Esophagus muscularis mucosa (tissue), 4 donors: Measurements from ENCODE around the gene HABP4. TPM values are rescaled to one million over a fixed set of nuclear protein-coding genes. Genes with fewer than 3 reads are reported as not detected.
A peak's percentile ranks its signal among the peaks of the same experiment; 100 is the strongest.

ENCODE experiments used
- DNase-seq: peaks from one replicate; pipeline ENCODE4 v3.0.0-alpha.2; 2017; ENCODE audit errors: extremely low spot score
- H3K27ac ChIP-seq, 4 donors: fragments of 200-600 bp; sonication (generic); replicated peaks in 1 of 4; 1 replicate in 3 of 4; 2 replicates in 1 of 4; pipeline ENCODE4 v1.5.1; 2016 to 2019; ENCODE audit warnings: mild to moderate bottlenecking in 1 of 4
- H3K27me3 ChIP-seq, 4 donors: fragments of 200-600 bp; sonication (generic); one replicate each; pipeline versions ENCODE4 v1.5.1 to v1.6.0; 2016 to 2019
- H3K36me3 ChIP-seq, 4 donors: fragments of 200-600 bp; sonication (generic); one replicate each; pipeline ENCODE4 v1.5.1; 2016 to 2019
- H3K4me1 ChIP-seq, 4 donors: fragments of 200-600 bp; sonication (generic); one replicate each; pipeline ENCODE4 v1.5.1; 2016 to 2019
- H3K4me3 ChIP-seq, 4 donors: fragments of 200-600 bp; sonication (generic); 1 replicate in 2 of 4; 2 replicates in 2 of 4; pipeline ENCODE4 v1.5.1; 2016 to 2019; ENCODE audit warnings: mild to moderate bottlenecking in 4 of 4, moderate library complexity in 1 of 4
- H3K9me3 ChIP-seq, 4 donors: fragments of 200-600 bp; sonication (generic); 1 replicate in 3 of 4; 2 replicates in 1 of 4; pipeline ENCODE4 v1.5.1; 2016 to 2019
- EP300 ChIP-seq: sonication (generic); formaldehyde crosslinking; IDR thresholded peaks from one replicate; pipeline ENCODE4 v1.6.1; 2017; ENCODE audit warnings: antibody characterized with exemption
- POLR2A ChIP-seq: fragments of 450-650 bp; IDR thresholded peaks from one replicate; pipeline ENCODE4 v1.6.1; 2017; ENCODE audit warnings: antibody characterized with exemption, moderate library complexity, mild to moderate bottlenecking, low read depth
- POLR2AphosphoS5 ChIP-seq, 2 donors: sonication (generic); formaldehyde crosslinking; IDR thresholded peaks; one replicate each; pipeline ENCODE4 v1.6.1; 2017; ENCODE audit warnings: antibody characterized with exemption in 2 of 2
- WGBS: methylation state at CpG from one replicate; pipeline ENCODE4 v1.1.5; 2018; 5-methylcytosine and 5-hydroxymethylcytosine counted together
- intact Hi-C: fragments of 100-400 bp; cut with DNase I; formaldehyde crosslinking; loops from one replicate; pipeline ENCODE4 v1.15.1; 2023
- total RNA-seq, 4 donors: library from RNA; depleted of rRNA; stranded (reverse); fragments of >200 nt; gene quantifications; one replicate each; pipeline versions ENCODE4 v1.1.0 to v1.2.1, GENCODE V29; 2016
- TF ChIP-seq, protein P1 (sequence below), 3 experiments: fragments of 200-600 bp in 2 of 3; fragments of 450-650 bp in 1 of 3; sonication (generic) in 2 of 3; IDR thresholded peaks; one replicate each; pipeline ENCODE4 v1.5.1; 2017 to 2019; ENCODE audit warnings: antibody characterized with exemption in 3 of 3, mild to moderate bottlenecking in 2 of 3, moderate library complexity in 1 of 3

HABP4 gene
- total RNA-seq, 4 donors from 2014 or later = 38.4 to 97.2 (median 54.2) TPM

DNA sequence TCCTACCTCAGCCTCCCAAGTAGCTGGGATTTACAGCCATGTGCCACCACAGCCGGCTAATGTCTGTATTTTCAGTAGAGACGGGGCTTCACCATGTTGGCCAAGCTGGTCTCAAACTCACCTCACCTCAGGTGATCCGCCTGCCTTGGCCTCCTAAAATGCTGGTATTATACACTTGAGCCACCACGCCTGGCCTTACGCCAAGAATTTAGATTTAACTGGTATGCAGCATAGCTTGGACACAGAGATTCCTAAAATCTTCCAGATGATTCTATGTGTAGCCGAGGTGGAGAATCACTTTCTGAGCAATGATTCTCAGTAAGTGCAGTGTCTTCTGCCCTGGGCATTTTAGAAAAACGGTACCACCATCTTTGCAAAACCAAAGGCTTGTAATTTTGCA is 74.1 kb downstream of the HABP4 start:
- Histone ChIP-seq H3K4me1 (peaks cover 0 to 4% (median 2%) of the 10 kb centered on the region in 4 donors), H3K4me3 (no peak overlapping the region), H3K9me3 (no peaks in the 10 kb centered on the region), H3K27me3 (no peaks in the 10 kb centered on the region), H3K36me3 (peaks cover 6 to 48% (median 18%) of the 10 kb centered on the region in 4 donors), H3K27ac (peak overlapping the region in 1 of 4 donors; percentile 3)
- no peak for DNase-seq
- TF ChIP-seq EP300 (no peak), POLR2AphosphoS5 (IDR thresholded peaks at IDR 0.05) (no peak), POLR2A (no peak)
- TF ChIP-seq, protein P1, sequence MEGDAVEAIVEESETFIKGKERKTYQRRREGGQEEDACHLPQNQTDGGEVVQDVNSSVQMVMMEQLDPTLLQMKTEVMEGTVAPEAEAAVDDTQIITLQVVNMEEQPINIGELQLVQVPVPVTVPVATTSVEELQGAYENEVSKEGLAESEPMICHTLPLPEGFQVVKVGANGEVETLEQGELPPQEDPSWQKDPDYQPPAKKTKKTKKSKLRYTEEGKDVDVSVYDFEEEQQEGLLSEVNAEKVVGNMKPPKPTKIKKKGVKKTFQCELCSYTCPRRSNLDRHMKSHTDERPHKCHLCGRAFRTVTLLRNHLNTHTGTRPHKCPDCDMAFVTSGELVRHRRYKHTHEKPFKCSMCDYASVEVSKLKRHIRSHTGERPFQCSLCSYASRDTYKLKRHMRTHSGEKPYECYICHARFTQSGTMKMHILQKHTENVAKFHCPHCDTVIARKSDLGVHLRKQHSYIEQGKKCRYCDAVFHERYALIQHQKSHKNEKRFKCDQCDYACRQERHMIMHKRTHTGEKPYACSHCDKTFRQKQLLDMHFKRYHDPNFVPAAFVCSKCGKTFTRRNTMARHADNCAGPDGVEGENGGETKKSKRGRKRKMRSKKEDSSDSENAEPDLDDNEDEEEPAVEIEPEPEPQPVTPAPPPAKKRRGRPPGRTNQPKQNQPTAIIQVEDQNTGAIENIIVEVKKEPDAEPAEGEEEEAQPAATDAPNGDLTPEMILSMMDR (IDR thresholded peaks at IDR 0.05) = no peak
- intact Hi-C loops = no loop called here
- 87% methylated on average over 6 of the region's 7 CpGs for WGBS

DNA sequence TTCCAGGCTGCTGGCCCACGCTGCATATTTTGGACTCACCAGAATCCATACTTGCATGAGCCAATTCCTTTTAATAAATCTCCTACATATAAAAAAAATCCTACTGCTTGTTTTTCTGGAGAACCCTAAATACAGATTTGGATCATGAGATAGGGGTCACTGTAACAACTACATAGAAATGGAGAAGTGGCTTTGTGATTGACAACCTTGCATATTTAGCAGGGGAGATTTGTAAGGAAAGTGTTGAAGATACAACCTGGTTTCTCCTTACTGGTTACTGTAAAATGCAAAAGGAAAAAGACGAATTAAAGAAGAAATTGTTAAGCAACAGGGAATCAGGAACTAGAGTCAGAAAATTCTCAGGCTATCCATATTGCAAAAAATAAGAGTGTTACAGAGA is 74.8 kb downstream of the HABP4 start:
- intact Hi-C loops = no loop called here
- peaks cover 0 to 3% (median 0%) of the 10 kb centered on the region in 4 donors for H3K4me1 ChIP-seq
- no peaks in the 10 kb centered on the region for H3K9me3 ChIP-seq
- peaks cover 6 to 47% (median 18%) of the 10 kb centered on the region in 4 donors for H3K36me3 ChIP-seq
- H3K4me3 ChIP-seq = no peak overlapping the region
- DNase-seq = no peak
- whole genome bisulfite sequencing = 90% methylated on average over 2 of the region's 2 CpGs
- no peak overlapping the region for H3K27ac ChIP-seq
- TF ChIP-seq POLR2AphosphoS5 (IDR thresholded peaks at IDR 0.05) (no peak), POLR2A (no peak), EP300 (no peak)
- TF ChIP-seq, protein P1 (IDR thresholded peaks at IDR 0.05) = no peak
- H3K27me3 ChIP-seq = no peaks in the 10 kb centered on the region

DNA sequence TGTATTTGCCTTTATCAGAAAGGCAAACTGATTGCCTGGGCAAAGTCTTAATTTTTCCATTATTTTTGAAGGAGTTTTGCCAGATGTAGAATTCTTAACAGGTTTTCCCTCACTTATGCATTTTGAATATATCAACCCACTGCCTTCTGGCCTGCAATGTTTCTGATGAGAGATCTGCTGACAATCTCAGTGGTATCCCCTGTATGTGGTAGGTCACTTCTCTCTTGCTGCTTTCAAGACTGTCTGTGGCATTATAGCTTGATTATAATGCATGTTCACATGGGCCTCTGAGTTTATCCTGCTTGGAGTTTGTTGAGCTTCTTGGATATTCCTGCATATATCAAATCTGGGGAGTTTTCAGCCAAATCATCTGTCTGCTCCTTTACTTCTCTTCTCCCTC is 82.2 kb downstream of the HABP4 start:
- no peak overlapping the region for H3K27ac ChIP-seq
- no peak for DNase-seq
- no peaks in the 10 kb centered on the region for H3K4me1 ChIP-seq
- no peaks in the 10 kb centered on the region for H3K9me3 ChIP-seq
- TF ChIP-seq POLR2A (no peak), EP300 (no peak), POLR2AphosphoS5 (IDR thresholded peaks at IDR 0.05) (no peak)
- TF ChIP-seq, protein P1 (IDR thresholded peaks at IDR 0.05) = no peak
- no peak overlapping the region for H3K4me3 ChIP-seq
- intact Hi-C loops = no loop called here
- H3K27me3 ChIP-seq = no peaks in the 10 kb centered on the region
- peaks cover 0 to 54% (median 33%) of the 10 kb centered on the region in 4 donors for H3K36me3 ChIP-seq

DNA sequence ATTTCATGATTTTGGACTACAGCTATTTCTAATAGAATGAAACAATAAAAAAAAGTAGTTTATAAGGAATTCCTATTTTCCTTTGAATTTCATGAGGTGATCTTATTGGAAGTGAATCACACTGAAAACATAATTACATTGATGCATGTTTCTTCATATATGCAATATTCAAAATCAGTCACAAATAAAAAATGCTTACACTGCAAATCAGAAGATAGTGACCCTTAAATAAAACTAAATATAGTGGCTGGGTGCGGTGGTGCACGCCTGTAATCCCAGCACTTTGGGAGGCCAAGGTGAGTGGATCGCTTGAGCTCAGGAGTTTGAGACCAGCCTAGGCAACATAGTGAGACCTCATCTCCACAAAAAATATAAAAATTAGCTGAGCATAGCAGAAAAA is 90.1 kb downstream of the HABP4 start:
- Histone ChIP-seq H3K4me3 (no peak overlapping the region), H3K27me3 (no peaks in the 10 kb centered on the region), H3K27ac (no peak overlapping the region), H3K9me3 (no peaks in the 10 kb centered on the region), H3K36me3 (peaks cover 4 to 64% (median 35%) of the 10 kb centered on the region in 4 donors), H3K4me1 (no peaks in the 10 kb centered on the region)
- TF ChIP-seq POLR2A (no peak), EP300 (no peak), POLR2AphosphoS5 (IDR thresholded peaks at IDR 0.05) (no peak)
- TF ChIP-seq, protein P1 (IDR thresholded peaks at IDR 0.05) = no peak
- 99% methylated on average over 3 of the region's 3 CpGs for WGBS
- DNase-seq = no peak
- intact Hi-C loops = no loop called here

Other genes with a start within 250 kb of the HABP4 start
- under 1 TPM in 3 of 4 donors, not detected in 1; 0.83 to 0.98 (median 0.83) TPM for gene HSD17B3, start 148.0 kb upstream of the HABP4 start, total RNA-seq
- gene SLC35D2, start 66.5 kb upstream of the HABP4 start, total RNA-seq = 10 to 100 TPM; 20.5 to 29.5 (median 21.8) TPM
- gene ZNF367, start 31.8 kb upstream of the HABP4 start, total RNA-seq = 1 to 10 TPM; 2.0 to 3.4 (median 2.6) TPM
- gene CDC14B, start 169.7 kb downstream of the HABP4 start, total RNA-seq = 10 to 100 TPM; 22.0 to 39.7 (median 27.0) TPM
- 10 to 100 TPM; 20.3 to 33.3 (median 26.3) TPM for gene PRXL2C, start 205.1 kb downstream of the HABP4 start, total RNA-seq